MM.1S (cell line): Measurements from ENCODE around the gene C16orf95.

ENCODE experiments used
- DNase-seq: peaks from one replicate; pipeline ENCODE4 v3.0.0-alpha.2; 2015
- H2AFZ ChIP-seq: fragments of 300-600 bp; sonication (generic); 2 replicates; pipeline ENCODE4 v1.6.0; 2016; ENCODE audit warnings: antibody characterized with exemption, low read length
- H3F3A ChIP-seq: fragments of 300-600 bp; sonication (generic); 2 replicates; pipeline ENCODE4 v1.6.1; 2016; ENCODE audit warnings: mild to moderate bottlenecking, antibody characterized with exemption, low read length, moderate library complexity, mixed read lengths; ENCODE audit not compliant: insufficient read depth
- H3K27ac ChIP-seq: fragments of 300-600 bp; sonication (generic); 2 replicates; pipeline ENCODE4 v1.5.1; 2016; ENCODE audit warnings: mild to moderate bottlenecking, low read length
- H3K27me3 ChIP-seq: fragments of 300-600 bp; sonication (generic); replicated peaks from 2 replicates; pipeline ENCODE4 v1.6.0; 2016; ENCODE audit warnings: low read length; ENCODE audit not compliant: insufficient read depth
- H3K36me3 ChIP-seq: fragments of 300-600 bp; sonication (generic); replicated peaks from 2 replicates; pipeline ENCODE4 v1.6.1; 2016; ENCODE audit warnings: mild to moderate bottlenecking, low read length, mixed read lengths; ENCODE audit not compliant: insufficient read depth
- H3K4me1 ChIP-seq: fragments of 300-600 bp; sonication (generic); 2 replicates; pipeline ENCODE4 v1.6.1; 2016; ENCODE audit warnings: low read length, mixed read lengths
- H3K4me2 ChIP-seq: fragments of 300-600 bp; sonication (generic); 2 replicates; pipeline ENCODE4 v1.6.0; 2016; ENCODE audit warnings: low read depth, low read length
- H3K4me3 ChIP-seq: fragments of 300-600 bp; sonication (generic); 2 replicates; pipeline ENCODE4 v1.5.1; 2016; ENCODE audit warnings: low read length, mixed read lengths
- H3K79me2 ChIP-seq: fragments of 300-600 bp; sonication (generic); 2 replicates; pipeline ENCODE4 v1.6.1; 2016; ENCODE audit warnings: mixed run types, low read length, mixed read lengths
- H3K9ac ChIP-seq: fragments of 300-600 bp; sonication (generic); 2 replicates; pipeline ENCODE4 v1.6.1; 2016; ENCODE audit warnings: low read length, mixed read lengths
- H3K9me2 ChIP-seq: fragments of 300-600 bp; sonication (generic); replicated peaks from 2 replicates; pipeline ENCODE4 v1.6.1; 2016; ENCODE audit warnings: mild to moderate bottlenecking, low read length, mixed read lengths; ENCODE audit not compliant: insufficient read depth
- H3K9me3 ChIP-seq: fragments of 300-600 bp; sonication (generic); replicated peaks from 2 replicates; pipeline ENCODE4 v1.6.1; 2016; ENCODE audit warnings: mild to moderate bottlenecking, low read length, mixed read lengths; ENCODE audit not compliant: insufficient read depth
- H4K20me1 ChIP-seq: fragments of 300-600 bp; sonication (generic); 2 replicates; pipeline ENCODE4 v1.6.1; 2016; ENCODE audit warnings: mild to moderate bottlenecking, low read length, moderate library complexity, mixed read lengths; ENCODE audit not compliant: insufficient read depth
- CTCF ChIP-seq: fragments of 300-600 bp; sonication (generic); IDR thresholded peaks from 2 replicates; pipeline ENCODE4 v1.5.1; 2016; ENCODE audit warnings: antibody characterized with exemption, low read length, mixed read lengths
- EZH2 ChIP-seq: fragments of 300-600 bp; sonication (generic); optimal IDR thresholded peaks from 2 replicates; pipeline ENCODE3; 2017; ENCODE audit warnings: low read depth, mild to moderate bottlenecking, antibody characterized with exemption, low read length, mixed read lengths
- EZH2phosphoT487 ChIP-seq: fragments of 300-600 bp; sonication (generic); IDR thresholded peaks from 2 replicates; pipeline ENCODE4 v1.6.1; 2018; ENCODE audit warnings: antibody characterized with exemption, low read length

C16orf95 gene

GRCh38 chr16:87332150-87332549 lies 15.0 kb upstream of the C16orf95 start:
- no peaks in the 10 kb centered on the region for H3K9me2 ChIP-seq
- H3K27me3 ChIP-seq, result no peaks in the 10 kb centered on the region
- H3K36me3 ChIP-seq, result no peaks in the 10 kb centered on the region
- no peaks in the 10 kb centered on the region for H3K9me3 ChIP-seq
- DNase-seq, result no peak
- H2AFZ ChIP-seq, result no peak overlapping the region
- no peaks in the 10 kb centered on the region for H4K20me1 ChIP-seq
- no peak overlapping the region for H3K4me3 ChIP-seq
- no peak overlapping the region for H3K27ac ChIP-seq
- TF ChIP-seq EZH2 (no peak), EZH2phosphoT487 (no peak), CTCF (no peak)
- no peaks in the 10 kb centered on the region for H3F3A ChIP-seq
- H3K4me2 ChIP-seq, result no peak overlapping the region
- H3K9ac ChIP-seq, result no peak overlapping the region
- H3K79me2 ChIP-seq, result no peaks in the 10 kb centered on the region
- H3K4me1 ChIP-seq, result no peaks in the 10 kb centered on the region

GRCh38 chr16:87331241-87331801 lies 14.1 kb upstream of the C16orf95 start:
- Histone ChIP-seq H3K4me1 (no peaks in the 10 kb centered on the region), H3F3A (no peaks in the 10 kb centered on the region), H3K27ac (no peak overlapping the region), H3K36me3 (no peaks in the 10 kb centered on the region), H3K9me3 (no peaks in the 10 kb centered on the region), H3K9ac (no peak overlapping the region), H2AFZ (no peak overlapping the region), H3K4me2 (no peak overlapping the region), H4K20me1 (no peaks in the 10 kb centered on the region), H3K9me2 (no peaks in the 10 kb centered on the region), H3K4me3 (no peak overlapping the region), H3K79me2 (no peaks in the 10 kb centered on the region), H3K27me3 (no peaks in the 10 kb centered on the region)
- no peak for DNase-seq
- TF ChIP-seq EZH2, result no peak
- TF ChIP-seq CTCF, result no peak
- TF ChIP-seq EZH2phosphoT487, result no peak

- Histone ChIP-seq H2AFZ (no peak overlapping the region), H3K4me2 (no peak overlapping the region), H4K20me1 (no peaks in the 10 kb centered on the region), H3F3A (no peaks in the 10 kb centered on the region), H3K4me3 (no peak overlapping the region), H3K9me2 (no peaks in the 10 kb centered on the region), H3K27me3 (no peaks in the 10 kb centered on the region), H3K36me3 (no peaks in the 10 kb centered on the region), H3K27ac (no peak overlapping the region), H3K9ac (no peak overlapping the region), H3K4me1 (no peaks in the 10 kb centered on the region), H3K79me2 (no peaks in the 10 kb centered on the region), H3K9me3 (no peaks in the 10 kb centered on the region)
- TF ChIP-seq EZH2, result no peak
- no peak for TF ChIP-seq EZH2phosphoT487
- no peak for TF ChIP-seq CTCF
- DNase-seq, result no peak
Observed at GRCh38 chr16:87330646-87331045, 13.5 kb upstream of the C16orf95 start.
